ENCODE measurements around the gene WDFY4.

GRCh38 chr10:48981310-48981907, 296.7 kb downstream of the WDFY4 start:
- TF ChIP-seq CTCF (IDR thresholded peaks at IDR 0.05) (peak; percentile 82), EZH2 (IDR thresholded peaks at IDR 0.05) (no peak)
